GM23338 (cell line): Measurements from ENCODE around the gene SSTR3. TPM values are rescaled to one million over a fixed set of nuclear protein-coding genes. Genes with fewer than 3 reads are reported as not detected.

Experiments
- ATAC-seq: fragments of 200-7000 bp; cut with Tn5 transposase; 3 replicates; pipeline ENCODE4 v1.9.1; 2020
- DNase-seq: peaks from one replicate; pipeline ENCODE4 v3.0.0-alpha.2; 2015; ENCODE audit warnings: low spot score
- H2AFZ ChIP-seq: fragments of 200-600 bp; sonication (generic); 2 replicates; pipeline ENCODE4 v1.8.0; 2016; ENCODE audit warnings: antibody characterized with exemption, mild to moderate bottlenecking, moderate library complexity
- H3F3A ChIP-seq: fragments of 200-600 bp; sonication (generic); replicated peaks from 2 replicates; pipeline ENCODE4 v1.8.0; 2017; ENCODE audit warnings: antibody characterized with exemption, mixed run types, low read depth
- H3K27ac ChIP-seq: fragments of 200-600 bp; sonication (generic); 2 replicates; pipeline ENCODE4 v1.6.1; 2016; ENCODE audit warnings: low read depth
- H3K27me3 ChIP-seq: fragments of 200-600 bp; sonication (generic); 2 replicates; pipeline ENCODE4 v1.8.0; 2016; ENCODE audit warnings: mild to moderate bottlenecking, mixed run types, moderate library complexity; ENCODE audit not compliant: insufficient read depth
- H3K36me3 ChIP-seq: fragments of 200-600 bp; sonication (generic); 2 replicates; pipeline ENCODE4 v1.8.0; 2016; ENCODE audit warnings: mild to moderate bottlenecking; ENCODE audit not compliant: insufficient read depth
- H3K4me1 ChIP-seq: fragments of 200-600 bp; sonication (generic); 2 replicates; pipeline ENCODE4 v1.8.0; 2016; ENCODE audit warnings: mild to moderate bottlenecking, moderate library complexity; ENCODE audit not compliant: insufficient read depth
- H3K4me2 ChIP-seq: fragments of 200-600 bp; sonication (generic); 2 replicates; pipeline ENCODE4 v1.7.1; 2017; ENCODE audit warnings: mixed run types
- H3K4me3 ChIP-seq: fragments of 200-600 bp; sonication (generic); 2 replicates; pipeline ENCODE4 v1.6.1; 2016; ENCODE audit warnings: mixed run types
- H3K79me2 ChIP-seq: fragments of 200-600 bp; sonication (generic); replicated peaks from 2 replicates; pipeline ENCODE4 v1.8.0; 2017; ENCODE audit warnings: mild to moderate bottlenecking; ENCODE audit not compliant: insufficient read depth
- H3K9me2 ChIP-seq: fragments of 200-600 bp; sonication (generic); 2 replicates; pipeline ENCODE4 v1.8.0; 2017; ENCODE audit not compliant: insufficient read depth
- H4K20me1 ChIP-seq: fragments of 200-600 bp; sonication (generic); replicated peaks from 2 replicates; pipeline ENCODE4 v1.8.0; 2017; ENCODE audit warnings: mild to moderate bottlenecking; ENCODE audit not compliant: insufficient read depth
- H3K27ac Mint-ChIP-seq: 2 replicates; pipeline ENCODE4 v1.8.0; 2020; ENCODE audit warnings: inconsistent platforms, mild to moderate bottlenecking, moderate library complexity, mixed read lengths
- H3K27me3 Mint-ChIP-seq: 3 replicates; pipeline ENCODE4 v1.8.0; 2022; ENCODE audit warnings: low read depth, mild to moderate bottlenecking, moderate library complexity, mixed read lengths, inconsistent platforms; ENCODE audit not compliant: insufficient read depth, poor library complexity
- H3K36me3 Mint-ChIP-seq: 3 replicates; pipeline ENCODE4 v1.8.0; 2021; ENCODE audit warnings: low read depth, mild to moderate bottlenecking, inconsistent platforms, moderate library complexity, mixed read lengths
- H3K4me1 Mint-ChIP-seq: 3 replicates; pipeline ENCODE4 v1.8.0; 2020; ENCODE audit warnings: mild to moderate bottlenecking, inconsistent platforms, mixed read lengths
- H3K4me3 Mint-ChIP-seq: 3 replicates; pipeline ENCODE4 v1.8.0; 2021; ENCODE audit warnings: moderate library complexity, mild to moderate bottlenecking, inconsistent platforms, mixed read lengths
- H3K9me3 Mint-ChIP-seq: 3 replicates; pipeline ENCODE4 v1.8.0; 2020; ENCODE audit warnings: moderate library complexity, mild to moderate bottlenecking, inconsistent platforms, mixed read lengths
- CREB1 ChIP-seq: fragments of 250-450 bp; sonication (Bioruptor Pico); IDR thresholded peaks from 2 replicates; pipeline ENCODE4 v1.5.0; 2020; ENCODE audit warnings: low read depth, mild to moderate bottlenecking, moderate library complexity
- CTCF ChIP-seq, 2 experiments: fragments of 200-600 bp in 1 of 2; sonication (generic) in 1 of 2; conservative IDR thresholded peaks; 2 replicates each; pipeline versions ENCODE4 v1.5.1 to v1.6.1; 2016 to 2017; ENCODE audit warnings: antibody characterized with exemption in 2 of 2, low read depth in 2 of 2, mild to moderate bottlenecking in 2 of 2, moderate library complexity in 1 of 2
- ETS1 ChIP-seq: IDR thresholded peaks from 2 replicates; pipeline ENCODE4 v1.6.1; 2016; ENCODE audit warnings: antibody characterized with exemption
- EZH2 ChIP-seq: fragments of 200-600 bp; sonication (generic); IDR thresholded peaks from one replicate; pipeline ENCODE4 v1.8.0; 2017; ENCODE audit warnings: antibody characterized with exemption, mild to moderate bottlenecking, low read depth; ENCODE audit not compliant: unreplicated experiment
- EZH2phosphoT487 ChIP-seq: fragments of 200-600 bp; sonication (generic); IDR thresholded peaks from one replicate; pipeline ENCODE4 v1.8.1; 2018; ENCODE audit warnings: antibody characterized with exemption; ENCODE audit not compliant: unreplicated experiment
- JUNB ChIP-seq: IDR thresholded peaks from one replicate; pipeline ENCODE4 v1.6.1; 2016; ENCODE audit warnings: antibody characterized with exemption; ENCODE audit not compliant: unreplicated experiment
- NANOG ChIP-seq: IDR thresholded peaks from 2 replicates; pipeline ENCODE4 v1.6.1; 2016; ENCODE audit warnings: antibody characterized with exemption, borderline replicate concordance
- POLR2AphosphoS5 ChIP-seq: IDR thresholded peaks from 2 replicates; pipeline ENCODE4 v1.6.1; 2016; ENCODE audit warnings: antibody characterized with exemption, low read depth
- REST ChIP-seq: IDR thresholded peaks from one replicate; pipeline ENCODE4 v1.6.1; 2018; ENCODE audit warnings: antibody characterized with exemption; ENCODE audit not compliant: unreplicated experiment
- STAT1 ChIP-seq: IDR thresholded peaks from one replicate; pipeline ENCODE4 v1.6.1; 2016; ENCODE audit warnings: antibody characterized with exemption; ENCODE audit not compliant: unreplicated experiment
- ZNF114 ChIP-seq: fragments of 250-450 bp; sonication (Bioruptor Pico); IDR thresholded peaks from 2 replicates; pipeline ENCODE4 v1.5.0; 2020; ENCODE audit warnings: mild to moderate bottlenecking, moderate library complexity
- ZNF331 ChIP-seq: fragments of 250-450 bp; sonication (Bioruptor Pico); IDR thresholded peaks from 2 replicates; pipeline ENCODE4 v1.5.0; 2020; ENCODE audit warnings: low read depth, mild to moderate bottlenecking, moderate library complexity
- ZNF462 ChIP-seq: fragments of 250-450 bp; sonication (Bioruptor Pico); IDR thresholded peaks from 2 replicates; pipeline ENCODE4 v1.5.0; 2020; ENCODE audit warnings: mild to moderate bottlenecking, moderate library complexity
- polyA plus RNA-seq: library from polyadenylated mRNA; unstranded; fragments of >200 nt; fragmentation: Nextera tagmentation; extraction: Ambion mirVana; gene quantifications from 2 replicates; pipeline ENCODE4 v1.2.1, GENCODE V29; 2016
- total RNA-seq: library from RNA; depleted of rRNA; stranded (reverse); fragments of >200 nt; shearing (Covaris generic); gene quantifications from 2 replicates; pipeline ENCODE4 v1.2.3, GENCODE V29; 2014

SSTR3 gene
- total and polyA plus RNA-seq, 2 experiments from 2014 or later = 0.66 TPM; not detected in 1

DNA sequence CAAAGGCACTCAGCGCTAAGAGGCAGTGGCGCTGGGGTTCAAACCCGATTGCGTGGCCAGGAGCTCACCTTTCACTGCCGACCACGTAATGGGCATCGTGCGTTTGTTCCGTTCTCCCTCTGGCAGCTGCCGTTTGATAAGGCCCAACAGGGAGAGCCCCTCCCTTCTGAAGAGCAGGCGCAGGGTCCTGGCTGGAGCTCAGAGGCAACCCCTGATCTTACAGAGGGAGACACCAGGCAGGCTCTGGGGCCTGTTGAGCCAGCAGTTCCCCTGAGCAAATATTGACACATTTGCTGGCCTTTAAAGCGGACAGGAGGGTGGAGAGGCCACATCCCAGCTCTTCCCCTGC lies 12.5 kb downstream of the SSTR3 start:
- no peaks in the 10 kb centered on the region for H3K9me2 ChIP-seq
- no peaks in the 10 kb centered on the region for H4K20me1 ChIP-seq
- H3K4me1 ChIP-seq = peaks cover 8% of the 10 kb centered on the region; the same call in 1 of the 2 replicates
- H3K9me3 Mint-ChIP-seq = no peaks in the 10 kb centered on the region; the same call in 2 of the 3 replicates
- peaks cover 5% of the 10 kb centered on the region for H3K27me3 Mint-ChIP-seq
- no peak overlapping the region for H3K27ac ChIP-seq
- H2AFZ ChIP-seq = peak overlapping the region; percentile 93
- H3F3A ChIP-seq = no peaks in the 10 kb centered on the region
- no peaks in the 10 kb centered on the region for H3K79me2 ChIP-seq
- DNase-seq = peak; percentile 64
- H3K4me3 ChIP-seq = peak overlapping the region; percentile 45; the same call in 1 of the 2 replicates
- ATAC-seq = peak; percentile 28
- no peaks in the 10 kb centered on the region for H3K36me3 ChIP-seq
- no peak overlapping the region for H3K4me3 Mint-ChIP-seq
- H3K36me3 Mint-ChIP-seq = peaks cover under 1% of the 10 kb centered on the region; the same call in 1 of the 3 replicates
- no peak for TF ChIP-seq CREB1 (CRISPR knock-in tag)
- no peak for TF ChIP-seq NANOG
- no peak for TF ChIP-seq JUNB
- no peak for TF ChIP-seq ZNF462 (CRISPR knock-in tag)
- no peak for TF ChIP-seq EZH2
- TF ChIP-seq STAT1 = no peak
- TF ChIP-seq POLR2AphosphoS5 = no peak
- no peak for TF ChIP-seq CTCF (conservative IDR thresholded peaks at IDR 0.05; ENCODE audit: low read depth in 2 of 2)
- TF ChIP-seq ZNF331 (CRISPR knock-in tag) = no peak
- no peak for TF ChIP-seq REST
- no peak for TF ChIP-seq EZH2phosphoT487
- no peak for TF ChIP-seq ZNF114 (CRISPR knock-in tag)
- no peak for TF ChIP-seq ETS1
- H3K27ac Mint-ChIP-seq = no peak overlapping the region
- peak overlapping the region; percentile 75 for H3K4me2 ChIP-seq
- peaks cover 15% of the 10 kb centered on the region for H3K4me1 Mint-ChIP-seq
- no peaks in the 10 kb centered on the region for H3K27me3 ChIP-seq
